ENCODE results near the gene ELAVL1. TPM values are rescaled to one million over a fixed set of nuclear protein-coding genes. Genes with fewer than 3 reads are reported as not detected.

ELAVL1 gene
- total RNA-seq, 1 donor from 2014 or later: 124 TPM

DNA sequence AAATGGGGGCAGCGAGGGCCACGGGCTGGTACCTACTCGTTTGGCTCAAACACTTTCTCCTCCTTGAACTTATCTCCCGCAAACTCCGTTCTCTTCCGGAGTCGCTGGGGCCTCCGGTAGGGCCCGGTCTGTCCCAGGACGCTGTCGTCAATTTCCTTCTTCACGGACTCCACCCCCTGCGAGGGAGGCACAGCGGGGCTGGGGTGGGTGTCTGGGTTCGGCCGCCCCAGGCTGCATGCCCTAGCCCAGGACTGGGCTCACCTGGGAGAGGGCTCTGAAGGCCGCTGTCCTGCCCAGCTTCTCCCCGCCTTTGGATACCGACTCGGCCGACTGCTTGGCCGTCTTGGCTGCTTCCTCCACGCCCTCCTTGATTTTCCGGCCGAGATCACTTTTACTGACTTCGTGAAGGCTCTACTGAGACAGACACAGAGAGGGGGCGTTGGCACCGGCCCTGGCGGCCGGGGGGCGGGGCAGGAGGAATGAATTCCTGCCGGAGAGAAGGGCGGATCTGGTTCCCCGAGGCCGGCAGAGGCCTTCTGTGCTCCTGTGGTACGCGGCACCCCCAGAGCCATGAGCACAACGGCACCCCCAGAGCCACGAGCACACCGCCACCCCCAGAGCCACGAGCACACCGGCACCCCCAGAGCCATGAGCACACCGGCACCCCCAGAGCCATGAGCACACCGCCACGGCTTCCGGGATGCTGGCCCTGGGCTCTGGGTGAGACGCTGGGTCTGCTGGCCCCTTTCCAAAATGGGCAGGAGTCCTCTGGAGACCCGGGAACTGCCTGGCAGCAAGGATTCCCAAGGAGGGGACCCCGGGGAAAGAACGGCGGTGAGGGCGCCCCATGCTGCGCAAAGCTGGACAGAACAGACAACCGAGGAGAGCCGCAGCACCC lies 71.4 kb downstream of the ELAVL1 start:
- Mint-ChIP-seq H3K36me3 (peaks cover 3% of the 10 kb centered on the region), H3K27ac (no peak overlapping the region), H3K27me3 (no peaks in the 10 kb centered on the region), H3K4me3 (no peak overlapping the region), H3K4me1 (ENCODE audit: unreplicated experiment) (peaks cover 2% of the 10 kb centered on the region), H3K9me3 (no peaks in the 10 kb centered on the region)
- no peak for DNase-seq (ENCODE audit: extremely low spot score, unreplicated experiment)
- TF ChIP-seq, protein P1, sequence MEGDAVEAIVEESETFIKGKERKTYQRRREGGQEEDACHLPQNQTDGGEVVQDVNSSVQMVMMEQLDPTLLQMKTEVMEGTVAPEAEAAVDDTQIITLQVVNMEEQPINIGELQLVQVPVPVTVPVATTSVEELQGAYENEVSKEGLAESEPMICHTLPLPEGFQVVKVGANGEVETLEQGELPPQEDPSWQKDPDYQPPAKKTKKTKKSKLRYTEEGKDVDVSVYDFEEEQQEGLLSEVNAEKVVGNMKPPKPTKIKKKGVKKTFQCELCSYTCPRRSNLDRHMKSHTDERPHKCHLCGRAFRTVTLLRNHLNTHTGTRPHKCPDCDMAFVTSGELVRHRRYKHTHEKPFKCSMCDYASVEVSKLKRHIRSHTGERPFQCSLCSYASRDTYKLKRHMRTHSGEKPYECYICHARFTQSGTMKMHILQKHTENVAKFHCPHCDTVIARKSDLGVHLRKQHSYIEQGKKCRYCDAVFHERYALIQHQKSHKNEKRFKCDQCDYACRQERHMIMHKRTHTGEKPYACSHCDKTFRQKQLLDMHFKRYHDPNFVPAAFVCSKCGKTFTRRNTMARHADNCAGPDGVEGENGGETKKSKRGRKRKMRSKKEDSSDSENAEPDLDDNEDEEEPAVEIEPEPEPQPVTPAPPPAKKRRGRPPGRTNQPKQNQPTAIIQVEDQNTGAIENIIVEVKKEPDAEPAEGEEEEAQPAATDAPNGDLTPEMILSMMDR (conservative IDR thresholded peaks at IDR 0.05): peak; percentile 7

- Mint-ChIP-seq H3K9me3 (no peaks in the 10 kb centered on the region), H3K4me1 (ENCODE audit: unreplicated experiment) (peaks cover 8% of the 10 kb centered on the region), H3K27ac (no peak overlapping the region), H3K4me3 (no peak overlapping the region), H3K27me3 (no peaks in the 10 kb centered on the region), H3K36me3 (peaks cover 2% of the 10 kb centered on the region)
- TF ChIP-seq, protein P1 (conservative IDR thresholded peaks at IDR 0.05): peak; percentile 52
- no peak for DNase-seq (ENCODE audit: extremely low spot score, unreplicated experiment)
Observed at GRCh38 chr19:7933411-7933810, 72.0 kb downstream of the ELAVL1 start.

- no peak overlapping the region for H3K4me3 Mint-ChIP-seq
- H3K4me1 Mint-ChIP-seq (ENCODE audit: unreplicated experiment): peaks cover 12% of the 10 kb centered on the region
- no peaks in the 10 kb centered on the region for H3K9me3 Mint-ChIP-seq
- peaks cover 4% of the 10 kb centered on the region for H3K36me3 Mint-ChIP-seq
- DNase-seq (ENCODE audit: extremely low spot score, unreplicated experiment): no peak
- TF ChIP-seq, protein P1 (conservative IDR thresholded peaks at IDR 0.05): no peak
- no peak overlapping the region for H3K27ac Mint-ChIP-seq
- H3K27me3 Mint-ChIP-seq: no peaks in the 10 kb centered on the region
Observed at GRCh38 chr19:7932930-7933300, 72.5 kb downstream of the ELAVL1 start.

- peaks cover 12% of the 10 kb centered on the region for H3K4me1 Mint-ChIP-seq (ENCODE audit: unreplicated experiment)
- DNase-seq (ENCODE audit: extremely low spot score, unreplicated experiment): no peak
- H3K36me3 Mint-ChIP-seq: peaks cover 4% of the 10 kb centered on the region
- H3K27ac Mint-ChIP-seq: no peak overlapping the region
- H3K9me3 Mint-ChIP-seq: no peaks in the 10 kb centered on the region
- TF ChIP-seq, protein P1 (conservative IDR thresholded peaks at IDR 0.05): no peak
- H3K27me3 Mint-ChIP-seq: no peaks in the 10 kb centered on the region
- H3K4me3 Mint-ChIP-seq: no peak overlapping the region
Observed at GRCh38 chr19:7932276-7932929, 73.0 kb downstream of the ELAVL1 start.

- TF ChIP-seq, protein P1 (conservative IDR thresholded peaks at IDR 0.05): no peak
- Mint-ChIP-seq H3K27ac (no peak overlapping the region), H3K9me3 (no peaks in the 10 kb centered on the region)
Observed at GRCh38 chr19:7931221-7932061, 74.0 kb downstream of the ELAVL1 start.

More at GRCh38 chr19:7931221-7932061, 74.0 kb downstream of the ELAVL1 start:
- H3K4me3 Mint-ChIP-seq: no peak overlapping the region
- peaks cover 4% of the 10 kb centered on the region for H3K36me3 Mint-ChIP-seq
- peaks cover 14% of the 10 kb centered on the region for H3K4me1 Mint-ChIP-seq (ENCODE audit: unreplicated experiment)
- no peak for DNase-seq (ENCODE audit: extremely low spot score, unreplicated experiment)
- H3K27me3 Mint-ChIP-seq: no peaks in the 10 kb centered on the region
